Adrenal gland (tissue), 12 donors: ENCODE measurements around the gene HBG2. TPM values are rescaled to one million over a fixed set of nuclear protein-coding genes. Genes with fewer than 3 reads are reported as not detected.

Source experiments
- DNase-seq, 7 donors: peaks; one replicate each; pipeline ENCODE4 v3.0.0-alpha.2; 2019 to 2020
- H3K27ac ChIP-seq, 5 donors: fragments of 200-600 bp; sonication (generic) in 4 of 5; 1 replicate in 3 of 5; 2 replicates in 2 of 5; pipeline versions ENCODE4 v1.5.1 to v1.8.0; 2016 to 2020; ENCODE audit warnings: mild to moderate bottlenecking in 1 of 5
- H3K27me3 ChIP-seq: fragments of 200-600 bp; 2 replicates; pipeline ENCODE4 v1.8.0; 2021
- H3K36me3 ChIP-seq, 2 donors: fragments of 200-600 bp; replicated peaks in 1 of 2; 1 replicate in 1 of 2; 2 replicates in 1 of 2; pipeline versions ENCODE4 v1.5.1 to v1.8.0; 2018 to 2022
- H3K4me1 ChIP-seq, 2 donors: fragments of 200-600 bp; replicated peaks in 1 of 2; 1 replicate in 1 of 2; 2 replicates in 1 of 2; pipeline versions ENCODE4 v1.5.1 to v1.8.0; 2018 to 2021
- H3K4me3 ChIP-seq, 4 donors: fragments of 200-600 bp; sonication (generic) in 3 of 4; one replicate each; pipeline ENCODE4 v1.5.1; 2016 to 2018
- H3K9me3 ChIP-seq, 3 donors: fragments of 200-600 bp; sonication (generic) in 1 of 3; replicated peaks in 1 of 3; 1 replicate in 2 of 3; 2 replicates in 1 of 3; pipeline versions ENCODE4 v1.5.1 to v1.8.0; 2016 to 2021
- POLR2A ChIP-seq, 2 donors: fragments of 450-650 bp; IDR thresholded peaks; one replicate each; pipeline ENCODE4 v1.6.1; 2017; ENCODE audit warnings: antibody characterized with exemption in 2 of 2, mild to moderate bottlenecking in 2 of 2, moderate library complexity in 1 of 2
- WGBS, 4 donors: extraction: QIAGEN DNeasy Blood & Tissue Kit in 2 of 4; methylation state at CpG; one replicate each; pipeline versions ENCODE4 v1.1.5 to v1.1.7; 2013 to 2017; 5-methylcytosine and 5-hydroxymethylcytosine counted together
- intact Hi-C, 2 donors: fragments of 100-400 bp; cut with DNase I; formaldehyde crosslinking; loops; one replicate each; pipeline versions ENCODE4 v1.14.1 to v1.15.0; 2022 to 2023
- polyA plus RNA-seq, 3 donors: library from polyadenylated mRNA; stranded (reverse); fragments of 200-250 nt in 2 of 3; fragments of 350-450 nt in 1 of 3; fragmentation: Illumina TruSeq in 1 of 3; extraction: RNeasy Lipid Tissue Mini Kit (QIAGEN cat#74804) in 1 of 3; gene quantifications; one replicate each; pipeline ENCODE4 v1.2.3, GENCODE V29; 2013 to 2014
- total RNA-seq, 9 donors: library from RNA; depleted of rRNA in 4 of 9; stranded (reverse); fragments of >200 nt in 4 of 9; fragments of 120-200 nt in 1 of 9; fragmentation: NEBNext Ultra II Directional in 1 of 9; extraction: Animal tissue kit (Norgen Biotek cat#: 25700) in 1 of 9; gene quantifications; one replicate each; pipeline versions ENCODE4 v1.1.0 to v1.2.4, GENCODE V29; 2013 to 2023
- TF ChIP-seq, protein P1 (sequence below), 6 experiments: fragments of 450-650 bp in 4 of 6; fragments of 200-600 bp in 2 of 6; sonication (generic) in 1 of 6; IDR thresholded peaks; 1 replicate in 5 of 6; 2 replicates in 1 of 6; pipeline versions ENCODE4 v1.5.1 to v1.8.0; 2016 to 2021; ENCODE audit warnings: antibody characterized with exemption in 6 of 6, mild to moderate bottlenecking in 2 of 6, moderate library complexity in 1 of 6
- donor health status: healthy with polysubstance abuse.
- donor health status: Bipolar disorder and iron deficiency.
- donor health status: DM: yes; HTN: yes; CAD: no.
- donor health status: DM: no; HTN: no; CAD: no.
- donor health status: DM: no; HTN: no; CAD: no.
- donor health status: DM: yes; HTN: yes; CAD: no.

Gene HBG2
- total and polyA plus RNA-seq, 12 donors = 0.51 to 9,973 (median 10.0) TPM; not detected in 7

DNA sequence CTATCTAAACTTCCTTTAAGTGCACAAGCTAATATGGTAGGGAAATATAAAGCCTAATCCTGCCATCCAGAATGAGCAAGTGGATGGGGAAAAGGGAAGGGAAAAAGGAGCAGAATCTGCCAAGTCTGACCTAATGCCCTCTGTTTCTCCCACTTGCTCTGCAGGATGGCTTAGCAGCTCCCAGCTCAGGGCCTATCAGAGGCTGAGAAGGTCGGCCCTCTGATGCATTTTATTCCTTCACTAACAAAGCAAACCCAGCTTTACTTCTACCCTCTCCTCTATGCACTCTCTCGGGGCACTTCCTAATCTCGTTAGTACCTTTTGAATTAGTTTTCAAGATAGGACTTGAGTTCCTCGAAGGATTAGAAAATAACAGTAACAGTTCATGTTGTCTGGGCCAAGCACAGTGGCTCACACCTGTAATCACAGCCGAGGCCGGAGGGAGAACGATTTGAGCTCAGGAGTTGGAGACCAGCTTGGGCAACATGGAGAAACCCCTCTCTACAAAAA lies 44.1 kb downstream of the HBG2 start:
- H3K4me1 ChIP-seq = no peaks in the 10 kb centered on the region
- H3K4me3 ChIP-seq = no peak overlapping the region
- WGBS, 4 donors = 58 to 68% (median 62%) methylated on average over 7 of the region's 7 CpGs
- no peak for TF ChIP-seq POLR2A (IDR thresholded peaks at IDR 0.05)
- TF ChIP-seq, protein P1, sequence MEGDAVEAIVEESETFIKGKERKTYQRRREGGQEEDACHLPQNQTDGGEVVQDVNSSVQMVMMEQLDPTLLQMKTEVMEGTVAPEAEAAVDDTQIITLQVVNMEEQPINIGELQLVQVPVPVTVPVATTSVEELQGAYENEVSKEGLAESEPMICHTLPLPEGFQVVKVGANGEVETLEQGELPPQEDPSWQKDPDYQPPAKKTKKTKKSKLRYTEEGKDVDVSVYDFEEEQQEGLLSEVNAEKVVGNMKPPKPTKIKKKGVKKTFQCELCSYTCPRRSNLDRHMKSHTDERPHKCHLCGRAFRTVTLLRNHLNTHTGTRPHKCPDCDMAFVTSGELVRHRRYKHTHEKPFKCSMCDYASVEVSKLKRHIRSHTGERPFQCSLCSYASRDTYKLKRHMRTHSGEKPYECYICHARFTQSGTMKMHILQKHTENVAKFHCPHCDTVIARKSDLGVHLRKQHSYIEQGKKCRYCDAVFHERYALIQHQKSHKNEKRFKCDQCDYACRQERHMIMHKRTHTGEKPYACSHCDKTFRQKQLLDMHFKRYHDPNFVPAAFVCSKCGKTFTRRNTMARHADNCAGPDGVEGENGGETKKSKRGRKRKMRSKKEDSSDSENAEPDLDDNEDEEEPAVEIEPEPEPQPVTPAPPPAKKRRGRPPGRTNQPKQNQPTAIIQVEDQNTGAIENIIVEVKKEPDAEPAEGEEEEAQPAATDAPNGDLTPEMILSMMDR (IDR thresholded peaks at IDR 0.05) = no peak
- intact Hi-C loops = no loop called here
- H3K27me3 ChIP-seq = no peaks in the 10 kb centered on the region
- H3K27ac ChIP-seq = no peak overlapping the region
- no peaks in the 10 kb centered on the region for H3K9me3 ChIP-seq
- no peak for DNase-seq
- no peaks in the 10 kb centered on the region for H3K36me3 ChIP-seq

DNA sequence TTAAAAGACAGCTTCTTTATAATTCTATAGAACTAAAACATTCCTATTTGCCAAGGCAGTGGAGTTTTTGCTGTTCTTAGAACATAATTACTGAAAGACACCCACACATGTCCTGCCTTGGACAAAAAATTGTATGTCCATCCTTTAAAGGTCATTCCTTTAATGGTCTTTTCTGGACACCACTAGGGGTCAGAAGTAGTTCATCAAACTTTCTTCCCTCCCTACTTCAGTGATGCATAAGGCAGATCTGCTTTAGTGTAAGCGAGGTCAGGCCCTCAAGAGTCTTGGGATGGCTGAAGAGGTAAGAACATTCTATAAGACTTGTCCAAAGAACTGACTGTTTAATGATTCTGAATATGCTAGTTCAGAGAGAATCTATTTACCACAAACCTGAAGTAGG lies 49.8 kb downstream of the HBG2 start:
- no peak overlapping the region for H3K4me3 ChIP-seq
- DNase-seq = peak in 2 of 7 donors; percentile 11 to 19
- intact Hi-C loops = loop anchor here in 1 of 2 donors (5.0 kb wide), 1 partner anchor 178 kb away; the partner anchor contains the start of gene OR51M1
- H3K4me1 ChIP-seq = no peaks in the 10 kb centered on the region
- TF ChIP-seq, protein P1 (IDR thresholded peaks at IDR 0.05) = peak; percentile 22 to 66 (median 58)
- no peak for TF ChIP-seq POLR2A (IDR thresholded peaks at IDR 0.05)
- H3K27ac ChIP-seq = no peak overlapping the region
- H3K9me3 ChIP-seq = no peaks in the 10 kb centered on the region
- H3K27me3 ChIP-seq = no peaks in the 10 kb centered on the region
- H3K36me3 ChIP-seq = no peaks in the 10 kb centered on the region
- WGBS, 4 donors = 8 to 29% (median 20%) methylated on average over 1 of the region's 1 CpG

DNA sequence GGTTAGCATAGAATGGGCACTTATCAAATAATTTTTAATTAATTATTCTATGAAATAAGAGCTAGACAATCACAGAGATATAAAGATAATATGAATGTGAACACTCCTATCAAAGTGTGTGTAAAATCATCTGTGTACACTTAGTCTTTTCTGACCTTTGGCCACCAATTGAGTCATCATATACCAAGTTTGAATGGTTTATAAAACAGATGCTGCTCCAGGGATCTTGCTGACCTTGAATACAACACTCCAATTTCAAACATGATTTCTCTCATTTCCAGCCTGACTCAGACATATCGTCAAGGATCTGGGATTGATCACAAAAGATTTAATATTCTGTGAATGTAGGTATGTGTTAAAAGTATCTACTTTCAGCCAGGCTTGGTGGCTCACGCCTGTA lies 51.2 kb downstream of the HBG2 start:
- no peak overlapping the region for H3K4me3 ChIP-seq
- H3K4me1 ChIP-seq = no peaks in the 10 kb centered on the region
- intact Hi-C loops = loop anchor here in 1 of 2 donors (5.0 kb wide), 1 partner anchor 179 kb away; the partner anchor contains the start of gene OR51M1
- no peak for DNase-seq
- H3K9me3 ChIP-seq = no peaks in the 10 kb centered on the region
- H3K27ac ChIP-seq = no peak overlapping the region
- H3K27me3 ChIP-seq = no peaks in the 10 kb centered on the region
- no peak for TF ChIP-seq POLR2A (IDR thresholded peaks at IDR 0.05)
- TF ChIP-seq, protein P1 (IDR thresholded peaks at IDR 0.05) = no peak
- no peaks in the 10 kb centered on the region for H3K36me3 ChIP-seq
- 45 to 64% (median 62%) methylated on average over 2 of the region's 2 CpGs for WGBS, 4 donors

Other genes with a start within 250 kb of the HBG2 start
- not detected for gene OR52J3, start 208.3 kb downstream of the HBG2 start, total RNA-seq
- gene OR52J3, start 208.3 kb downstream of the HBG2 start, polyA plus RNA-seq = not detected
- gene OR52E2, start 195.2 kb downstream of the HBG2 start, total RNA-seq = not detected
- not detected for gene OR52E2, start 195.2 kb downstream of the HBG2 start, polyA plus RNA-seq
- not detected for gene OR52E1, start 185.2 kb downstream of the HBG2 start, total RNA-seq
- not detected for gene OR52E1, start 185.2 kb downstream of the HBG2 start, polyA plus RNA-seq
- not detected for gene OR52A5, start 116.4 kb downstream of the HBG2 start, total RNA-seq
- gene OR52A5, start 116.4 kb downstream of the HBG2 start, polyA plus RNA-seq = not detected
- not detected for gene OR52A1, start 100.0 kb downstream of the HBG2 start, total RNA-seq
- gene OR52A1, start 100.0 kb downstream of the HBG2 start, polyA plus RNA-seq = not detected
- gene OR51V1, start 54.1 kb downstream of the HBG2 start, total RNA-seq = not detected
- not detected for gene OR51V1, start 54.1 kb downstream of the HBG2 start, polyA plus RNA-seq
- 100 to 1,000 TPM in 2 of 9 donors, 10 to 100 TPM in 4, 1 to 10 TPM in 3; 1.1 to 794 (median 10.5) TPM for gene HBB, start 27.7 kb downstream of the HBG2 start, total RNA-seq
- 10 to 100 TPM in 1 of 3 donors, 1 to 10 TPM in 2; 1.3 to 23.8 (median 8.0) TPM for gene HBB, start 27.7 kb downstream of the HBG2 start, polyA plus RNA-seq
- 1 to 10 TPM in 1 of 9 donors, under 1 TPM in 2, not detected in 6; 0.53 to 2.1 (median 0.83) TPM for gene HBD, start 20.3 kb downstream of the HBG2 start, total RNA-seq
- gene HBD, start 20.3 kb downstream of the HBG2 start, polyA plus RNA-seq = not detected
- gene HBG1, start 4.9 kb downstream of the HBG2 start, total RNA-seq = 10 to 100 TPM in 1 of 9 donors, 1 to 10 TPM in 2, not detected in 6; 3.6 to 22.7 (median 3.8) TPM
- gene HBG1, start 4.9 kb downstream of the HBG2 start, polyA plus RNA-seq = not detected
- gene HBE1, start 15.2 kb upstream of the HBG2 start, total RNA-seq = 10 to 100 TPM in 1 of 9 donors, 1 to 10 TPM in 2, not detected in 6; 3.6 to 42.8 (median 3.7) TPM
- under 1 TPM in 2 of 3 donors, not detected in 1; 0.16 to 0.24 TPM for gene HBE1, start 15.2 kb upstream of the HBG2 start, polyA plus RNA-seq
- under 1 TPM in 3 of 9 donors, not detected in 6; 0.28 to 0.78 (median 0.34) TPM for gene OR51B4, start 47.2 kb upstream of the HBG2 start, total RNA-seq
- gene OR51B4, start 47.2 kb upstream of the HBG2 start, polyA plus RNA-seq = not detected
- 1 to 10 TPM in 1 of 9 donors, under 1 TPM in 1, not detected in 7; 0.33 to 1.3 TPM for gene OR51B2, start 69.5 kb upstream of the HBG2 start, total RNA-seq
- not detected for gene OR51B2, start 69.5 kb upstream of the HBG2 start, polyA plus RNA-seq
- gene OR51B5, start 88.7 kb upstream of the HBG2 start, total RNA-seq = 1 to 10 TPM in 1 of 9 donors, under 1 TPM in 5, not detected in 3; 0.32 to 2.9 (median 0.53) TPM
- gene OR51B5, start 88.7 kb upstream of the HBG2 start, polyA plus RNA-seq = under 1 TPM in 2 of 3 donors, not detected in 1; 0.16 TPM
- not detected for gene OR51B6, start 96.7 kb upstream of the HBG2 start, total RNA-seq
- not detected for gene OR51B6, start 96.7 kb upstream of the HBG2 start, polyA plus RNA-seq
- gene OR51M1, start 129.0 kb upstream of the HBG2 start, total RNA-seq = not detected
- not detected for gene OR51M1, start 129.0 kb upstream of the HBG2 start, polyA plus RNA-seq
- not detected for gene OR51Q1, start 167.3 kb upstream of the HBG2 start, total RNA-seq
- gene OR51Q1, start 167.3 kb upstream of the HBG2 start, polyA plus RNA-seq = not detected
- under 1 TPM in 3 of 9 donors, not detected in 6; 0.34 to 0.94 (median 0.61) TPM for gene OR51I1, start 186.7 kb upstream of the HBG2 start, total RNA-seq
- not detected for gene OR51I1, start 186.7 kb upstream of the HBG2 start, polyA plus RNA-seq
- gene OR51I2, start 194.5 kb upstream of the HBG2 start, total RNA-seq = not detected
- not detected for gene OR51I2, start 194.5 kb upstream of the HBG2 start, polyA plus RNA-seq
- not detected for gene OR52D1, start 233.9 kb upstream of the HBG2 start, total RNA-seq
- not detected for gene OR52D1, start 233.9 kb upstream of the HBG2 start, polyA plus RNA-seq